ENCODE results near the gene VEPH1.

Gene VEPH1

GRCh38 chr3:157335233-157336076, 167.8 kb downstream of the VEPH1 start:
- Histone ChIP-seq H3K4me1 (ENCODE audit: insufficient read depth, poor library complexity, severe bottlenecking) (peaks cover 5% of the 10 kb centered on the region), H3K27me3 (ENCODE audit: insufficient read depth, poor library complexity, severe bottlenecking) (no peaks in the 10 kb centered on the region), H3K36me3 (ENCODE audit: low read depth) (no peaks in the 10 kb centered on the region), H3K4me3 (ENCODE audit: severe bottlenecking) (no peak overlapping the region), H3K9me3 (ENCODE audit: severe bottlenecking) (no peaks in the 10 kb centered on the region), H3K27ac (ENCODE audit: poor library complexity, severe bottlenecking) (no peak overlapping the region)
- DNase-seq (ENCODE audit: low spot score) = no peak
- TF ChIP-seq CTCF (IDR thresholded peaks at IDR 0.05; ENCODE audit: poor library complexity, severe bottlenecking) = no peak
- peak; percentile 51; the same call in 1 of the 3 replicates for ATAC-seq (ENCODE audit: low read depth)

GRCh38 chr3:157333551-157333991, 169.6 kb downstream of the VEPH1 start:
- DNase-seq (ENCODE audit: low spot score) (no peak), ATAC-seq (ENCODE audit: low read depth) (no peak)
- Histone ChIP-seq H3K4me3 (ENCODE audit: severe bottlenecking) (no peak overlapping the region), H3K27ac (ENCODE audit: poor library complexity, severe bottlenecking) (no peak overlapping the region), H3K4me1 (ENCODE audit: insufficient read depth, poor library complexity, severe bottlenecking) (peaks cover 5% of the 10 kb centered on the region), H3K36me3 (ENCODE audit: low read depth) (no peaks in the 10 kb centered on the region), H3K27me3 (ENCODE audit: insufficient read depth, poor library complexity, severe bottlenecking) (no peaks in the 10 kb centered on the region), H3K9me3 (ENCODE audit: severe bottlenecking) (no peaks in the 10 kb centered on the region)
- no peak for TF ChIP-seq CTCF (IDR thresholded peaks at IDR 0.05; ENCODE audit: poor library complexity, severe bottlenecking)

GRCh38 chr3:157330206-157330605, 173.0 kb downstream of the VEPH1 start:
- Histone ChIP-seq H3K27me3 (ENCODE audit: insufficient read depth, poor library complexity, severe bottlenecking) (no peaks in the 10 kb centered on the region), H3K27ac (ENCODE audit: poor library complexity, severe bottlenecking) (no peak overlapping the region), H3K9me3 (ENCODE audit: severe bottlenecking) (no peaks in the 10 kb centered on the region), H3K4me3 (ENCODE audit: severe bottlenecking) (no peak overlapping the region), H3K4me1 (ENCODE audit: insufficient read depth, poor library complexity, severe bottlenecking) (no peaks in the 10 kb centered on the region), H3K36me3 (ENCODE audit: low read depth) (no peaks in the 10 kb centered on the region)
- TF ChIP-seq CTCF (IDR thresholded peaks at IDR 0.05; ENCODE audit: poor library complexity, severe bottlenecking) = no peak
- DNase-seq (ENCODE audit: low spot score) (no peak), ATAC-seq (ENCODE audit: low read depth) (no peak)

GRCh38 chr3:157329551-157329950, 173.7 kb downstream of the VEPH1 start:
- H3K27ac ChIP-seq (ENCODE audit: poor library complexity, severe bottlenecking) = no peak overlapping the region
- TF ChIP-seq CTCF (IDR thresholded peaks at IDR 0.05; ENCODE audit: poor library complexity, severe bottlenecking) = no peak
- ATAC-seq (ENCODE audit: low read depth) (no peak), DNase-seq (ENCODE audit: low spot score) (no peak)
- H3K4me3 ChIP-seq (ENCODE audit: severe bottlenecking) = no peak overlapping the region
- no peaks in the 10 kb centered on the region for H3K27me3 ChIP-seq (ENCODE audit: insufficient read depth, poor library complexity, severe bottlenecking)
- no peaks in the 10 kb centered on the region for H3K9me3 ChIP-seq (ENCODE audit: severe bottlenecking)
- no peaks in the 10 kb centered on the region for H3K36me3 ChIP-seq (ENCODE audit: low read depth)
- H3K4me1 ChIP-seq (ENCODE audit: insufficient read depth, poor library complexity, severe bottlenecking) = no peaks in the 10 kb centered on the region

GRCh38 chr3:157327837-157328236, 175.4 kb downstream of the VEPH1 start:
- H3K9me3 ChIP-seq (ENCODE audit: severe bottlenecking) = no peaks in the 10 kb centered on the region
- no peak overlapping the region for H3K4me3 ChIP-seq (ENCODE audit: severe bottlenecking)
- no peak for ATAC-seq (ENCODE audit: low read depth)
- TF ChIP-seq CTCF (IDR thresholded peaks at IDR 0.05; ENCODE audit: poor library complexity, severe bottlenecking) = no peak
- no peak overlapping the region for H3K27ac ChIP-seq (ENCODE audit: poor library complexity, severe bottlenecking)
- H3K27me3 ChIP-seq (ENCODE audit: insufficient read depth, poor library complexity, severe bottlenecking) = no peaks in the 10 kb centered on the region
- no peaks in the 10 kb centered on the region for H3K4me1 ChIP-seq (ENCODE audit: insufficient read depth, poor library complexity, severe bottlenecking)
- no peaks in the 10 kb centered on the region for H3K36me3 ChIP-seq (ENCODE audit: low read depth)
- DNase-seq (ENCODE audit: low spot score) = no peak

All from RWPE2 (cell line).